HG02981 (cell line): ENCODE results near the gene MRO.
"Not testable (repeated sequence)": the region's sequence is repeated elsewhere in the genome, so short reads cannot be mapped to it uniquely, and the experiment has no call there.

ENCODE experiments used
- ATAC-seq: cut with Tn5 transposase; IDR thresholded peaks from one replicate; pipeline ENCODE4 v1.9.1; 2021; ENCODE audit warnings: mild to moderate bottlenecking, moderate library complexity; ENCODE audit not compliant: unreplicated experiment

Gene MRO

GRCh38 chr18:50793641-50794565 lies 25.9 kb downstream of the MRO start:
- no peak for ATAC-seq

GRCh38 chr18:50792885-50793284 lies 26.9 kb downstream of the MRO start:
- ATAC-seq: no peak

GRCh38 chr18:50791599-50792438 lies 28.0 kb downstream of the MRO start:
- ATAC-seq: no peak

- ATAC-seq: no peak
Observed at GRCh38 chr18:50790948-50791347, 28.9 kb downstream of the MRO start.

GRCh38 chr18:50790241-50790640 lies 29.6 kb downstream of the MRO start:
- no peak for ATAC-seq

GRCh38 chr18:50788284-50788683 lies 31.5 kb downstream of the MRO start:
- ATAC-seq: no peak

GRCh38 chr18:50786864-50787263 lies 33.0 kb downstream of the MRO start:
- no peak for ATAC-seq

- no peak for ATAC-seq
Observed at GRCh38 chr18:50783553-50783952, 36.3 kb downstream of the MRO start.

- ATAC-seq: not testable (repeated sequence)
Observed at GRCh38 chr18:50779021-50779420, 40.8 kb downstream of the MRO start.

GRCh38 chr18:50776383-50776782 lies 43.4 kb downstream of the MRO start:
- ATAC-seq: no peak

GRCh38 chr18:50775726-50776125 lies 44.1 kb downstream of the MRO start:
- ATAC-seq: no peak

- no peak for ATAC-seq
Observed at GRCh38 chr18:50775207-50775606, 44.6 kb downstream of the MRO start.

GRCh38 chr18:50769463-50769862 lies 50.4 kb downstream of the MRO start:
- no peak for ATAC-seq

- no peak for ATAC-seq
Observed at GRCh38 chr18:50757358-50757757, 62.5 kb downstream of the MRO start.

GRCh38 chr18:50754297-50754696 lies 65.5 kb downstream of the MRO start:
- ATAC-seq: no peak

GRCh38 chr18:50753311-50753710 lies 66.5 kb downstream of the MRO start:
- ATAC-seq: no peak

GRCh38 chr18:50751947-50752346 lies 67.9 kb downstream of the MRO start:
- no peak for ATAC-seq

GRCh38 chr18:50751490-50751889 lies 68.3 kb downstream of the MRO start:
- no peak for ATAC-seq

- no peak for ATAC-seq
Observed at GRCh38 chr18:50750546-50750945, 69.3 kb downstream of the MRO start.

- ATAC-seq: no peak
Observed at GRCh38 chr18:50749945-50750344, 69.9 kb downstream of the MRO start.

- no peak for ATAC-seq
Observed at GRCh38 chr18:50749421-50749820, 70.4 kb downstream of the MRO start.
